HEK293 (cell line): ENCODE results near the gene DISC1.

Source experiments
- IKZF3 ChIP-seq: fragments of 450-650 bp; IDR thresholded peaks from 2 replicates; pipeline ENCODE4 v1.5.0; 2018; ENCODE audit warnings: missing biosample characterization, mild to moderate bottlenecking, missing genetic modification characterization, moderate library complexity
- RBAK ChIP-seq: fragments of 450-650 bp; formaldehyde crosslinking; IDR thresholded peaks from 2 replicates; pipeline ENCODE4 v1.5.1; 2016; ENCODE audit warnings: missing biosample characterization, missing genetic modification characterization
- ZBTB21 ChIP-seq: fragments of 450-650 bp; formaldehyde crosslinking; IDR thresholded peaks from 2 replicates; pipeline ENCODE4 v1.5.1; 2017; ENCODE audit warnings: missing biosample characterization, missing genetic modification characterization
- ZNF140 ChIP-seq: fragments of 450-650 bp; formaldehyde crosslinking; IDR thresholded peaks from 2 replicates; pipeline ENCODE4 v1.5.1; 2016; ENCODE audit warnings: missing biosample characterization, missing genetic modification characterization
- ZNF274 ChIP-seq, 2 experiments: fragments of 200-500 bp in 1 of 2; fragments of 450-650 bp in 1 of 2; sonication (Bioruptor generic) in 1 of 2; formaldehyde crosslinking in 1 of 2; IDR thresholded peaks; 2 replicates each; pipeline versions ENCODE4 v1.5.1 to v1.6.1; 2014 to 2016; ENCODE audit warnings: borderline replicate concordance in 1 of 2, inconsistent platforms in 1 of 2, low read length in 1 of 2, missing biosample characterization in 1 of 2, missing genetic modification characterization in 1 of 2
- ZNF311 ChIP-seq: fragments of 450-650 bp; formaldehyde crosslinking; IDR thresholded peaks from 2 replicates; pipeline ENCODE4 v1.5.1; 2017; ENCODE audit warnings: missing biosample characterization, missing genetic modification characterization, borderline replicate concordance
- ZNF558 ChIP-seq: fragments of 450-650 bp; formaldehyde crosslinking; IDR thresholded peaks from 2 replicates; pipeline ENCODE4 v1.5.1; 2016; ENCODE audit warnings: missing biosample characterization, missing genetic modification characterization
- ZNF571 ChIP-seq: fragments of 450-650 bp; formaldehyde crosslinking; IDR thresholded peaks from 2 replicates; pipeline ENCODE4 v1.5.0; 2017; ENCODE audit warnings: missing biosample characterization, missing genetic modification characterization
- ZNF747 ChIP-seq: fragments of 450-650 bp; formaldehyde crosslinking; IDR thresholded peaks from 2 replicates; pipeline ENCODE4 v1.5.1; 2016; ENCODE audit warnings: missing biosample characterization, missing genetic modification characterization
- TF ChIP-seq, protein P1 (sequence below): fragments of 450-650 bp; formaldehyde crosslinking; IDR thresholded peaks from 2 replicates; pipeline ENCODE4 v1.5.1; 2016; ENCODE audit warnings: missing biosample characterization, missing genetic modification characterization
- TF ChIP-seq, protein P2 (sequence below): fragments of 450-650 bp; formaldehyde crosslinking; conservative IDR thresholded peaks from 2 replicates; pipeline ENCODE4 v1.5.1; 2016; ENCODE audit warnings: low read depth, missing biosample characterization, missing genetic modification characterization

DNA sequence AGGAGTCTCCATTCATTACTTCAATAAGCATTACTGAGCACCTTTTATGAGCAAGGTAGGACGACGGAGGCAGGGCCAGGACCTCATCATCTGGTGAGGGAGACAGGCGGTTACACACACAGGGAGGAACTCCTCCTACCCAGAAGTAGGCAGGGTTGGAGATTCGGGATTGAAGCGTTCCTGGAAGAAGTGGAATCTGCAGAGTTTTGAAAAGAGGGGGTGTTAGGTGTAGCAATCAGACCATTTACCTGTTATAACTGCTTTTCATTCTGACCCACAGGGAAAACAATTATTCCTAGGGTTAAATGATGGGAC, 392.4 kb downstream of the DISC1 start:
- TF ChIP-seq ZNF558 (tag by site-specific recombination) (no peak), ZNF571 (tag by site-specific recombination) (no peak), ZBTB21 (no peak), ZNF747 (tag by site-specific recombination) (no peak), ZNF311 (tag by site-specific recombination) (no peak), ZNF274 (IDR thresholded peaks at IDR 0.05; ENCODE audit: low read length) (no peak), ZNF274 (tag by site-specific recombination; IDR thresholded peaks at IDR 0.05; ENCODE audit: borderline replicate concordance) (no peak), IKZF3 (tag by site-specific recombination) (no peak), RBAK (tag by site-specific recombination) (no peak), ZNF140 (tag by site-specific recombination) (no peak)
- TF ChIP-seq, protein P1, sequence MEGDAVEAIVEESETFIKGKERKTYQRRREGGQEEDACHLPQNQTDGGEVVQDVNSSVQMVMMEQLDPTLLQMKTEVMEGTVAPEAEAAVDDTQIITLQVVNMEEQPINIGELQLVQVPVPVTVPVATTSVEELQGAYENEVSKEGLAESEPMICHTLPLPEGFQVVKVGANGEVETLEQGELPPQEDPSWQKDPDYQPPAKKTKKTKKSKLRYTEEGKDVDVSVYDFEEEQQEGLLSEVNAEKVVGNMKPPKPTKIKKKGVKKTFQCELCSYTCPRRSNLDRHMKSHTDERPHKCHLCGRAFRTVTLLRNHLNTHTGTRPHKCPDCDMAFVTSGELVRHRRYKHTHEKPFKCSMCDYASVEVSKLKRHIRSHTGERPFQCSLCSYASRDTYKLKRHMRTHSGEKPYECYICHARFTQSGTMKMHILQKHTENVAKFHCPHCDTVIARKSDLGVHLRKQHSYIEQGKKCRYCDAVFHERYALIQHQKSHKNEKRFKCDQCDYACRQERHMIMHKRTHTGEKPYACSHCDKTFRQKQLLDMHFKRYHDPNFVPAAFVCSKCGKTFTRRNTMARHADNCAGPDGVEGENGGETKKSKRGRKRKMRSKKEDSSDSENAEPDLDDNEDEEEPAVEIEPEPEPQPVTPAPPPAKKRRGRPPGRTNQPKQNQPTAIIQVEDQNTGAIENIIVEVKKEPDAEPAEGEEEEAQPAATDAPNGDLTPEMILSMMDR, result no peak
- TF ChIP-seq, protein P2, sequence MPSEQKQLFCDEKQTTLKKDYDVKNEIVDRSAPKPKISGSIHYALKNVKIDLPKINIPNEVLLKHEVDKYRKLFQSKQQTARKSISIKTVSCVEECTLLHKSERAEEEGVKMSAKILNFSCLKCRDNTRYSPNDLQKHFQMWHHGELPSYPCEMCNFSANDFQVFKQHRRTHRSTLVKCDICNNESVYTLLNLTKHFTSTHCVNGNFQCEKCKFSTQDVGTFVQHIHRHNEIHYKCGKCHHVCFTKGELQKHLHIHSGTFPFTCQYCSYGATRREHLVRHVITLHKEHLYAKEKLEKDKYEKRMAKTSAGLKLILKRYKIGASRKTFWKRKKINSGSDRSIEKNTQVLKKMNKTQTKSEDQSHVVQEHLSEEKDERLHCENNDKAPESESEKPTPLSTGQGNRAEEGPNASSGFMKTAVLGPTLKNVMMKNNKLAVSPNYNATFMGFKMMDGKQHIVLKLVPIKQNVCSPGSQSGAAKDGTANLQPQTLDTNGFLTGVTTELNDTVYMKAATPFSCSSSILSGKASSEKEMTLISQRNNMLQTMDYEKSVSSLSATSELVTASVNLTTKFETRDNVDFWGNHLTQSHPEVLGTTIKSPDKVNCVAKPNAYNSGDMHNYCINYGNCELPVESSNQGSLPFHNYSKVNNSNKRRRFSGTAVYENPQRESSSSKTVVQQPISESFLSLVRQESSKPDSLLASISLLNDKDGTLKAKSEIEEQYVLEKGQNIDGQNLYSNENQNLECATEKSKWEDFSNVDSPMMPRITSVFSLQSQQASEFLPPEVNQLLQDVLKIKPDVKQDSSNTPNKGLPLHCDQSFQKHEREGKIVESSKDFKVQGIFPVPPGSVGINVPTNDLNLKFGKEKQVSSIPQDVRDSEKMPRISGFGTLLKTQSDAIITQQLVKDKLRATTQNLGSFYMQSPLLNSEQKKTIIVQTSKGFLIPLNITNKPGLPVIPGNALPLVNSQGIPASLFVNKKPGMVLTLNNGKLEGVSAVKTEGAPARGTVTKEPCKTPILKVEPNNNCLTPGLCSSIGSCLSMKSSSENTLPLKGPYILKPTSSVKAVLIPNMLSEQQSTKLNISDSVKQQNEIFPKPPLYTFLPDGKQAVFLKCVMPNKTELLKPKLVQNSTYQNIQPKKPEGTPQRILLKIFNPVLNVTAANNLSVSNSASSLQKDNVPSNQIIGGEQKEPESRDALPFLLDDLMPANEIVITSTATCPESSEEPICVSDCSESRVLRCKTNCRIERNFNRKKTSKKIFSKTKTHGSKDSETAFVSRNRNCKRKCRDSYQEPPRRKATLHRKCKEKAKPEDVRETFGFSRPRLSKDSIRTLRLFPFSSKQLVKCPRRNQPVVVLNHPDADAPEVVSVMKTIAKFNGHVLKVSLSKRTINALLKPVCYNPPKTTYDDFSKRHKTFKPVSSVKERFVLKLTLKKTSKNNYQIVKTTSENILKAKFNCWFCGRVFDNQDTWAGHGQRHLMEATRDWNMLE (tag by site-specific recombination), result no peak
